ENCODE data around the gene SLC6A19. TPM values are rescaled to one million over a fixed set of nuclear protein-coding genes. Genes with fewer than 3 reads are reported as not detected.

Gene SLC6A19
- polyA plus RNA-seq, 1 experiment = not detected

DNA sequence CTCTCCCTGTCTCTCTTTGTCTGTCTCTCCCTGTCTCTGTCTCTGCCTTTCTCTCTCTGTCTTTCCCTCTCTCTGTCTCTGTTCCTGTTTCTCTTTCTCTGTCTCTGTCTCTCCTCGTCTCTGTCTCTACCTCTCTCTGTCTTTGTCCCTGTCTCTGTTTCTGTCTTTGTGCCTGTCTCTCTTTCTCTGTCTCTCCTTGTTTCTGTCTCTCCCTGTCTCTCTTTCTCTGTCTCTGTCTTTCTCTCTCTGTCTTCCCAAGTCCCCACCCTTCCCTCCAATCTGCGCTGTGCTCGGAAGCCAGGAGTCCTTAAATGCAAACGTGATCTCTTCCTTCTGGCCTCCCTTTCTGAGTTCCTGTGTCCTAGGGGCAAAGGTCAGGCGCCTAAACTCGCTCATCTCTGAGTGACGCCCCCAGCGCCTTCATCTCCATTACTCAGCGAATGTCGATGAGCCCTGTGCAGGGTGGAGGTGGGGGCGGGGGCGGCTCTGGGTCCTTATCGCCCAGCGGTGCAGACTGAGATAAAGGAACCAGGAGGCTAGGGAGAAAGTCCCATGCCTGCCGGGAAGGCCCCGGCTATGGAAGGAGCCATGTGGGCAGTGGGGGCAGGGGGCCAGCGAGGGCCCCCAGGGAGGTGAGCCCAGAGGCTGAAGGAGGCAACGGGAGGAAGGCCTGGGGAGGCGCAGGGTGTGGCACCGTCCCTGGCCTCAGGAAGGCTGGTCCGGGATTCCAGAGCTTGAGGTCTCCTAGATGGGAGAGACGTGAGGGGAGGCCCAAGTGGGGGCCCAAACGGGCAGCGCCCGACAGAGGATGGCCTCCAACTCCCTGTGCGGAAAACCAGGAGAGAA lies 1.5 kb upstream of the SLC6A19 start:
- Histone ChIP-seq H3K36me3 (ENCODE audit: control insufficient read depth, insufficient read depth, low read length) (no peaks in the 10 kb centered on the region), H3K27me3 (ENCODE audit: control insufficient read depth, insufficient read depth, low read length) (peaks cover 3% of the 10 kb centered on the region; the same call in 1 of the 2 replicates), H3K4me3 (ENCODE audit: low read depth, low read length) (no peak overlapping the region)
- CTCF ChIA-PET = no interaction called here
- no peak for DNase-seq (ENCODE audit: low read depth)
- POLR2A ChIA-PET = no interaction called here
- TF ChIP-seq, protein P1, sequence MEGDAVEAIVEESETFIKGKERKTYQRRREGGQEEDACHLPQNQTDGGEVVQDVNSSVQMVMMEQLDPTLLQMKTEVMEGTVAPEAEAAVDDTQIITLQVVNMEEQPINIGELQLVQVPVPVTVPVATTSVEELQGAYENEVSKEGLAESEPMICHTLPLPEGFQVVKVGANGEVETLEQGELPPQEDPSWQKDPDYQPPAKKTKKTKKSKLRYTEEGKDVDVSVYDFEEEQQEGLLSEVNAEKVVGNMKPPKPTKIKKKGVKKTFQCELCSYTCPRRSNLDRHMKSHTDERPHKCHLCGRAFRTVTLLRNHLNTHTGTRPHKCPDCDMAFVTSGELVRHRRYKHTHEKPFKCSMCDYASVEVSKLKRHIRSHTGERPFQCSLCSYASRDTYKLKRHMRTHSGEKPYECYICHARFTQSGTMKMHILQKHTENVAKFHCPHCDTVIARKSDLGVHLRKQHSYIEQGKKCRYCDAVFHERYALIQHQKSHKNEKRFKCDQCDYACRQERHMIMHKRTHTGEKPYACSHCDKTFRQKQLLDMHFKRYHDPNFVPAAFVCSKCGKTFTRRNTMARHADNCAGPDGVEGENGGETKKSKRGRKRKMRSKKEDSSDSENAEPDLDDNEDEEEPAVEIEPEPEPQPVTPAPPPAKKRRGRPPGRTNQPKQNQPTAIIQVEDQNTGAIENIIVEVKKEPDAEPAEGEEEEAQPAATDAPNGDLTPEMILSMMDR (IDR thresholded peaks at IDR 0.05; ENCODE audit: insufficient read depth, low read depth, low read length) = no peak

DNA sequence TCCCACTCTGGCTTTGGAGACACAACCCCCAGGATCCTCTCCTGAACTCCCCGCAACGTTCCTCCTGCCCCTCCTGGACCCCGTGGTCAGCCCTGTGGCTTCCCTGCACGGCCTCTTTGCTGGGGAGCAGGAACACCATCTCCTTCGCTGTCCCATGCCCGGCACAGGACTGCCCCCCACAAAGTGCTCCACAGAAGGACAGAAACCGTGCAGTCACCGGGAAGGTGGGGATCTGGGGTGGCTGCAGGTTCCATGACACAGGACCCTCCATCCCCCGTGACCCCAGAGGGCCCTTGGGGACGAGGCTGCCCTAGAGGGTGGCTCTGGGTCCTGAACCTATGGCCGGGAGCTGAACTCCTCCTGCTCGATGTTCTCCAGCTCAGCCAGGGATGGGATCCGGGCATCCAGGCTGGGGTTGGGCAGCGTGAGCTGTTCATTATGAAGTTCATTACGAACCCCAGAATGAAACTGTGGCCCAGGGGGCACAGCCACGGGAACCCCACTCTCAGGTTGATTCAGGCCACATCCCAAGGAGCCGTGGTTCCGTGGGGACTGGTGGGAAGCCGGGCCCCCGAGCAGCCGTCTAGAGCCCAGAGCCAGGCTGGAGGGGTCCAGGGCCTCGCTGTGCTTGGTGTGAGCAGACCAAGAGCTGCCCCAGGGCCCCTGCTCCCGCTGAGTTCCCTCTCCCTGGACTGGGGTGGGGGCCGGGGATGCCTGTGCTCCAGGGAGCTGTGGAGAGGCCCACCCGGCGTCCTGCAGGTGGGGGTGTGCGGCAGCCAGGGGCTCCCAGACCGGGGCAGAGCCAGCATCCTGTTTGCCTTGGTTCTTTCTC lies 684 bp upstream of the SLC6A19 start:
- no peak for DNase-seq (ENCODE audit: low read depth)
- TF ChIP-seq, protein P1 (IDR thresholded peaks at IDR 0.05; ENCODE audit: insufficient read depth, low read depth, low read length) = no peak
- H3K36me3 ChIP-seq (ENCODE audit: control insufficient read depth, insufficient read depth, low read length) = no peaks in the 10 kb centered on the region
- H3K27me3 ChIP-seq (ENCODE audit: control insufficient read depth, insufficient read depth, low read length) = peaks cover 3% of the 10 kb centered on the region; the same call in 1 of the 2 replicates
- H3K4me3 ChIP-seq (ENCODE audit: low read depth, low read length) = no peak overlapping the region
- ChIA-PET CTCF (interaction anchor here (0.5 to 0.6 kb wide), 2 partner anchors 531 to 613 kb away, joined by 3 read pairs; no protein-coding TSS in a partner anchor), POLR2A (no interaction called here)

DNA sequence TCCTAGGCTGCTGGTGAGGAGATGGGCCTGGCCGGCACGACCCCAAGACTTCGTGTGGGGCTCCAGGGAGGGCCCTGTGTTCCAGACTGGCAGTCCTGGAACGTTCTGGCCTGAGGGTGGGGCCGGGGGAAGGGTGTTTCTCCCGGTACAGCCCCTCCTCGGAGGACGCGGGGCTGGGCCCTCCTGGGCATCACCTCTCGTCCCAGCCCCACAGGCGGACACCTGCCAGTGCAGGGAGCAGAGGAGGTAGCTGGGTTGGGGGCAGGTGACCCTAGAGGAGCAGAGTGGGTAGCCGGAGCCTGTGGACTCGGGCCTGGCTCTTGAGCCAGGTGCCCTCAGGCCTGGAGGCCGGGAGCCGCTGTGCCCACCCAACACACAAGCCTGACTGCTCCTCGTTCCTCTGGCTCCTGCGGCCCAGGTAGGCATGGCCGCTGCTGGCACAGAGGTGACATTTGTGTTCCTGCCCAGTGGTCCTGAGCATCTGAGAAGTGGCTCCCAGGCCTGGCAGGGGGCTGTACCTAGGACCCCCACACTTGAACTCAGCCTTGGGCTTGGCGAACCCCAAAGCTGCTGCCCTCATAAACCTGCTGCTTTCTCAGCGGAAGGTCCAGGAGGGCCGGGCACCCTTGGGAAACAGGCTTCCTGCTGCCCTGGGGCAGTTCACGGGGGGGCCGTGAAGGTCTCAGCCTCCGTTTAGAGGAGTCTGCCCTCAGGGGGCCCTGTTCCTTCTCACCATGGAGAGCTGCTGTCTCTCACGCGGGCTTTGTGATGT lies 817 bp downstream of the SLC6A19 start:
- no peak overlapping the region for H3K4me3 ChIP-seq (ENCODE audit: low read depth, low read length)
- ChIA-PET POLR2A (no interaction called here), CTCF (interaction anchor here (0.6 to 1.0 kb wide), 2 partner anchors 28 to 482 kb away, joined by 3 read pairs; no protein-coding TSS in a partner anchor)
- TF ChIP-seq, protein P1 (IDR thresholded peaks at IDR 0.05; ENCODE audit: insufficient read depth, low read depth, low read length) = no peak
- no peak for DNase-seq (ENCODE audit: low read depth)
- peaks cover 3% of the 10 kb centered on the region; the same call in 1 of the 2 replicates for H3K27me3 ChIP-seq (ENCODE audit: control insufficient read depth, insufficient read depth, low read length)
- no peaks in the 10 kb centered on the region for H3K36me3 ChIP-seq (ENCODE audit: control insufficient read depth, insufficient read depth, low read length)

DNA sequence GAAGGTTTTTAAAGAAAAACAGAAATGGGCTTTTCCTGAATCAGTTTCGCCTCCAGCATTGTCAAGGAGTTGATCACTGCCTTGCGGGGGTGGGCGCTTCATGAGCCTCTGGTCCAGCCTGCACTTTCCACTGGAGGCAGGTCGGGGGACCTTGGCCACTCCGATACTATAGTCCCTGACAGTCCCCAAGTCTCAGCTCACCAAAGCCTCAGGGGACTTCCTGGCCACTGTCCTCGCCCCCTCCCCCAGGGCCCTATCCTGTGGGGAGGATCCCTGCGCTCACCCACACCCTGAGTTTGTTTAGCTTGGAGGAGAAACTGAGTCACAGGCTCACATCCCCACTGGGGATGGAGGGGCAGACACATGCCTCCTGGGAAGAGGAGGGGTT lies 1.4 kb downstream of the SLC6A19 start:
- ChIA-PET POLR2A (no interaction called here), CTCF (interaction anchor here (0.6 to 1.0 kb wide), 3 partner anchors 29 to 481 kb away, joined by 3 read pairs; no protein-coding TSS in a partner anchor)
- Histone ChIP-seq H3K4me3 (ENCODE audit: low read depth, low read length) (no peak overlapping the region), H3K27me3 (ENCODE audit: control insufficient read depth, insufficient read depth, low read length) (peaks cover 3% of the 10 kb centered on the region; the same call in 1 of the 2 replicates), H3K36me3 (ENCODE audit: control insufficient read depth, insufficient read depth, low read length) (no peaks in the 10 kb centered on the region)
- TF ChIP-seq, protein P1 (IDR thresholded peaks at IDR 0.05; ENCODE audit: insufficient read depth, low read depth, low read length) = no peak
- DNase-seq (ENCODE audit: low read depth) = no peak

All from BJ (cell line).